Dedifferentiated amniotic fluid mesenchymal stem cell (primary cell): ENCODE data around the gene PDXDC1.
A peak's percentile ranks its signal among the peaks of the same experiment; 100 is the strongest.
"Not testable (repeated sequence)": the region's sequence is repeated elsewhere in the genome, so short reads cannot be mapped to it uniquely, and the experiment has no call there.

Source experiments
- DNase-seq: peaks from one replicate; pipeline ENCODE4 v3.0.0-alpha.2; 2016; ENCODE audit errors: extremely low spot score

The PDXDC1 gene

GRCh38 chr16:14974656-14975417 is at the start of gene PDXDC1:
PDXDC1 (plus strand) TSS chr16:14975026; CDS start chr16:14975200, 174 bp downstream.
- peak; percentile 77 for DNase-seq

DNA sequence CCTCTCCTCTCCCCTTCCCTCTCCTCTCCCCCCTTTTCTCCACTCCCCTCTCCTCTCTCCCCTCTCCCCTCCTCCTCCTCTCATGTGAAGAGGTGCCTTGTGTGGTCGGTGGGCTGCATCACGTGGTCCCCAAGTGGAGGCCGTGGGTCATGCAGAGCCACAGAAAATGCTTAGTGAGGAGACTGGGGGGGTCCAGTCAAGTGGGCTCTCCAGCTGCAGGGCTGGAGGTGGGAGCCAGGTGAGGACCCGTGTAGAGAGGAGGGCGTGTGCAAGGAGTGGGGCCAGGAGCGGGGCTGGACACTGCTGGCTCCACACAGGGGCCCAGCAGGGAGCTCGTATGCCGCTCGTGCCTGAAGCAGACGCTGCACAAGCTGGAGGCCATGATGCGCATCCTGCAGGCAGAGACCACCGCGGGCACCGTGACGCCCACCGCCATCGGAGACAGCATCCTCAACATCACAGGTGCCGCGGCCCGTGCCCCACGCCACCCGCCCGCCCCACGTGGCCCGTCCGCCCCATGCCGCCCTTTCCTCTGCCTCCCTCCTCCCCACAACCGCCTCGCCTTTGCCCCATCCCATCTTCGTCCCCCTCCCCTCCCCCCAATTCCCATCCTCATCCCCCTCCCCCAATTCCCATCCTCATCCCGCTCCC is 46.6 kb upstream of the PDXDC1 start:
- not testable (repeated sequence) for DNase-seq

GRCh38 chr16:14929176-14929575 is 45.6 kb upstream of the PDXDC1 start:
- DNase-seq, result not testable (repeated sequence)

GRCh38 chr16:14930246-14930645 is 44.6 kb upstream of the PDXDC1 start:
- DNase-seq, result not testable (repeated sequence)

- DNase-seq, result not testable (repeated sequence)
Observed at GRCh38 chr16:14930971-14931370, 43.9 kb upstream of the PDXDC1 start.

GRCh38 chr16:14932581-14933375 is 42.0 kb upstream of the PDXDC1 start:
- not testable (repeated sequence) for DNase-seq

DNA sequence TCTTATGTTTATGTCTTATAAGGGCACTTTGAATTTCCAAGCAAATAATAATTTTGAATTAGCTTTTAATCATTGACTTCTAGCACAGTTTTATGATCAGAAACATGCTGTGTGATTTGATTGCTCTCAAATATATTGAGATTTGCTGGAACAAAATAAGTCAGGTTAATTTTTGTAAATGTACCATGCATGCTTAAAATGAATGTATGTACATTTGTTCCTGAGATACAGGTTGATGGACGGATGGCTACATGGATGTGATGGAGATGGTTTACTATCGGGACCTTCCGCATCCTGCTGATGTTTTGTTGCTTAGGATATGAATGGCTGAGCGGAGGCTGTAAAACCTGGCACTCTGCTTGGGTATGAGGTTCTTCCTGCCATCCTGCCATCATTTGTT is 37.7 kb upstream of the PDXDC1 start, which contains the start of gene NPIPA1:
Gene NPIPA1, plus strand, starts transcription at position 301 of the 400 bp plus-strand sequence. Its CDS starts 0 bp downstream, at position 301.
- DNase-seq, result not testable (repeated sequence)

- DNase-seq, result not testable (repeated sequence)
Observed at GRCh38 chr16:14937994-14938393, 36.8 kb upstream of the PDXDC1 start.

DNA sequence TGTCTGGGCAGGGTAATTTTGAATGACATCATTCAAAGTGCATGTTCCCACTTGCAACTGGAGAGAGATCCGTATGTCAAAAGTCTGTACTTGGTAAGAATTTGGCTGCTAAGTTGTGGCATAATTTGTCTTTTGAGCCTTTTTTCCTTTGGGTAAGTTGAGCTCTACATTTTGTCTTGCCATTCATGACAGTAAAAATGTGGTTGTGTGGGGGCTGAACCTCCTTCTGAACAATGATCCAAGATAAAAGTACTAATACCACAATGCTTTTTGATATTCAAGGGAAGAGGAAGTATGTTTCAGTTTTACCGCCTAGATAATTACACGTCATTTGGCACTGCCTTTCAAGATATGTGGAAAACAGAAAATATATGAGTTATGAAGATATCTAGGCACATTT is 32.1 kb upstream of the PDXDC1 start:
- DNase-seq, result not testable (repeated sequence)

DNA sequence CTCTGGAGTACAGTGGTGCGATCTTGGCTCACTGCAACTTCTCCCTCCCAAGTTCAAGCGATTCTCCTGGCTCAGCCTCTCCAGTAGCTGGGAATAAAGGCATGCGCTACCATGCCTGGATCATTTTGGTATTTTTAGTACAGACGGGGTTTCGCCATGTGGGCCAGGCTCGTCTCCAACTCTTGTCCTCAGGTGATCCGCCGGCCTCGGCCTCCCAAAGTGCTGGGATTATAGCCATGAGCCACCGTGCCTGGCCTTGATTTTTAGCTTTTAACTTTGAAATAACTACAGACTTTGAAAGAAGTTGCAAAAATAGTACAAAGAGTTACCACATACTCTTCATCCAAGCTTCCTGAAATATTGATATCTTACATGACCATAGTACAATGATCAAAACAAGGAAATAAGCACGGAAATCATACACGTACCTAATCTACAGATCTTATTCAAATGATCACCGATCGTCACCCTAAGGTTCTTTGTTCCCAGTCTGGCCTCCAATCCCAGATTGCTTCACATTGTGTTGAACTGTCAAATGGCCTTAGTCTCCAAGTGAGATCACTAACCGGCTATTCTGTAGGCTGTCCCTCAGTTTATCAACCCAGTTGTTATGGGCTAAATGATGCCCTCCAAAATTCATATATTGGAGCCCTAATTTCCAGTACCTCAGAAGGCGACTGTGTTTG is 19.1 kb upstream of the PDXDC1 start:
- DNase-seq, result no peak

DNA sequence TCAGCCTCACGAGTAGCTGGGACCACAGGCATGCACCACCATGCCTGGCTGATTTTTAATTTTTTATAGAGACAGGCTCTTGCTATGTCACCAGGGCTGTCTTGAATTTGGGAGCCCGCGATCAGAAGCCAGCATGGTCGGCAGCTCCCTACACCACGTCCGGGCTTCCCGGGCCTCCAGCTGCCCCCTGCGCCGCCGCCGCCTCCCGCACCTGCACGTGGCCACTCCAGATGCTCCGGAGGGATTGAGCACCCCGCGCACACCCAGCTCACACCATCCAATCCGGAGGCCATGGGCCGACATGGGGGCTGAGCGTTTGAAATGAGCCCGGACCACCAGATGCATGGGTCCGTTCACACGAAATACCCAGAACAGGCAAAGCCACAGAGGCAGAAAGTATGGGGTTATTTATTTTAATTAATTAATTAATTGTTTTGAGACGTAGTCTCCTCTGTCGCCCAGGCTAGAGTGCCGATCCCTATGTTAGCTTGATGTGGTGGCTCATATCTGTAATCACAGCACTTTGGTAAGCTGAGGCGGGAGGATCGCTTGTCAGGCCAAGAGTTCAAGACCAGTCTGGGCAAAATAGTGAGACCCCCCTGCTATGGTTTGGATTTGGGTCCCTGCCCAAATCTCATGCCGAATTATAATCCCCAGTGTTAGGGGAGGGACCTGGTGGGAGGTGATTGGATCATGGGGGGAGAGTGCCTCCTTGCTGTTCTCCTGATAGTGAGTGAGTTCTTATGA is 17.1 kb upstream of the PDXDC1 start:
- DNase-seq, result no peak

- DNase-seq, result no peak
Observed at GRCh38 chr16:14958323-14958600, 16.6 kb upstream of the PDXDC1 start.

DNA sequence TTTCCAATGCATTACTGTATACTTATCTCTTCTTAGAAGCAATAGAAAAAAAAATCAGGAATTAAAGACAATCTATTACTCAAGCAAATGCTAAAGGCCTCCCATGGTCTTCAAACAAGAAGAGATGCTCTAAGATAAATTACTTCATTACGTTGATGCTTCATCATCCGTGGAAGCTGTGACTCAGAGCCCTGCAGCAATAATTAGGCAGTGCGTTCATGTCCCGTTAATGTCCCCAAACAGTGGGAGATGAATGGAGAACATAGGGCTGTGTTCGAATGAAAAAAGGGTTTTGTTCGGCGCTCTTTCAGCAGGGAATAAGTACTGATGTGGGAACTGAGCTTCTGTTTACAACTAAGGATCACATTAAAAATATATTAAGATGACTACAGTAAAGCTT is 15.9 kb upstream of the PDXDC1 start:
- no peak for DNase-seq

DNA sequence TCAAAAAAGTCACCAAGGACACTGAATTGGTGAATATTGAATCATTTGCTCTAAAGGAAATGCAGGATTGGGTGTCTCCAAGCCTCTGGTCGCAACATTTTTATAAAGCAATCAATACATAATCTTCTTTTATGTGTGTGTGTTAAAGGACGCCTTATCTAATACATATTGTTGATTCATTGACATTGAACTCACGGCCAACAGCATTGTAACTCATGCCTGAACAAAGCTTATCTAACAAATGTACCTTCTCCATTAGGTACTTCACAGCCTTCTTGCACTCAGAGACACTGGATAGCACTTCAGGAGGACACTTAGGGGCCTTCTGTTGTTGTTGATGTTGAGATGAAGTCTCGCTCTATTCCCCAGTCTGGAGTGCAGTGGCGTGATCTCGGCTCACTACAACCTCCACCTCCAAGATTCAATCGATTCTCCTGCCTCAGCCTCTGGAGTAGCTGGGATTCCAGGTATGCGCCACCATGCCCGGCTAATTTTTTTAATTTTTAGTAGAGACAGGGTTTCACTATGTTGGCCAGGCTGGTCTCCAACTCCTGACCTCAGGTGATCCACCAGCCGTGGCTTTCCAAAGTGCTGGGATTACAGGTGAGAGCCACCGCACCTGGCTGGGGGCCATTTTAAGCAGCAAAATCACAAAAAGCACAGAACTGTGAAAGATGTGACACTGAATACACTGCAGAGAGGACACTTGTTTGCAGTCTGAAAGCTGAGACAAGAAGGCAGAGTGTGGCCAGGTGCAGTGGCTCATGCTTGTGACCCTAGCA is 13.2 kb upstream of the PDXDC1 start:
- DNase-seq, result no peak

DNA sequence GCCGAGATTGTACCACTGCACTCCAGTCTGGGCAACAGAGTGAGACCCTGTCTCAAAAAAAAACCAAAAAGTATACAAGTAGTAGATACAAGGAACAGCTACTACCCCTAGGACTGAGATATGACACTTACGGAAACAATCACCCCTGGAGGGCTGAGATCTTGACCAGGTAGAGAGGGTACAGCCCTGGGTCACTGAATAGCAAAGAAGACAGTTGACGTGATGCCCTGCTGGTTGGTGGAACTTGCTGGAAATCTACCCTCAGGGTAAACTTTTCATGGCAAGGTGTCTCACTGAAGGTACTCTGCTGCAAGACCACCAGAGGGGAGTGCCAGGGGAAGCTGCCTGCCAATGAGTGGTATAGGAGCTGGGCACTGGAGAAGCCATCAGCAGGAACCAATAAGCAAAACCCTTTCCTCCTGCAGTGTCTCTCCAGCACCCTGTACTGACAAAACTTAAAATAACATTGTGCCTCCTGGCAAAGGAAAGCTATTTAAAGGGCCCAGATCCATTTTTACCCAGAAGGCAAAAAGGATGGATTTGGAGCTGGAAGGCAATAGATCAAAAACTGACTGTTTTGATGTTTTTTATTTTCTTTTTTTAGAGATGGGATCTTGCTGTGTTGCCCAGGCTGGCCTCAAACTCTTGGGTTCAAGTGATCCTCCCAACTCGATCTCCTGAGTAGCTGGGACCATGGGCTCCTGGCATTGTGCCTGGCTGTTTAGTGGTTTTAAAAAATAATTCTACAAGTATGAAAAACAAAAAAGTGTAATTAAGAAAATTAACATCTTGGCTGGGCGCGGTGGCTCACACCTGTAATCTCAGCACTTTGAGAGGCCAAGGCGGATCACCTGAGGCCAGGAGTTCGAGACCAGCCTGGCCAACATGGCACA is 11.3 kb upstream of the PDXDC1 start:
- no peak for DNase-seq

DNA sequence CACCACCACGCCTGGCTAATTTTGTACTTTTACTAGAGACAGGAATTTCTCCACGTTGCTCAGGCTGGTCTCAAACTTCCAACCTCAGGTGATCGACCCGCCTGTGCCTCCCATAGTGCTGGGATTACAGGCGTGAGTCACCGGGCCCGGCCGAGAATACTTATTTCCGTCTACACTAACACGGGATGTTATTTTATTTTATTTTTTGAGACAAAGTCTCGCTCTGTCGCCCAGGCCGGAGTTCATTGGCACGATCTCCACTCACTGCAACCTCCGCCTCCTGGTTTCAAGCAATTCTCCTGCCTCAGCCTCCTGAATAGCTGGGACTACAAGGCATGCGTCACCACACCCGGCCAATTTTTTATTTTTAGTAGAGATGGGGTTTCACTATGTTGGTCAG is 9.5 kb upstream of the PDXDC1 start:
- DNase-seq, result no peak

- DNase-seq, result not testable (repeated sequence)
Observed at GRCh38 chr16:14969795-14970194, 5.0 kb upstream of the PDXDC1 start.

DNA sequence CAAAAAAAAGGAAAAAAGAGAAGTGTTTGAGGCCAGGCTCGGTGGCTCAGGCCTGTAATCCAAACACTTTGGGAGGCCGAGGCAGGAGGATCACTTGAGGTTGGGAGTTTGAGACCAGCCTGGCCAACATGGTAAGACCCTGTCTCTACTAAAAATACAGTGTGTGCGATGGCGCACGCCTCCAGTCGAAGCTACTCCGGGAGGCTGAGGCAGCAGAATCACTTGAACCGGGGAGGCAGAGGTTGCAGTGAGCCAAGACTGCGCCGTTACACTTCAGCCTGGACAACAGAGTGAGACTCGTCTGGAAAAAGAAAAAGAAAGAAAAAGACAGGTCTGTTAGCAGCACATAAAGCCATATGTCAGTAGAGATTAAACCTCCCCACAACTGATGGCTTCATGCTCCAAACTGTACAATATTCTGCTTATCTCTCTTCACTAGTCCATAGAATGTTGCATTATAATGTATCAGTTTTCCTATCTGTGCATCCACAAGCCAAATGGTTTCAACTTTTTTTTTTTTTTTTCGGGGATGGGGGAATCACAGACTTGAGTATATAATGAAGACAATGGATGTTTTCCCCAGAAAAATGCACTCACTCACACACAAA is 3.1 kb upstream of the PDXDC1 start:
- DNase-seq, result not testable (repeated sequence)

GRCh38 chr16:14973785-14974322 is 972 bp upstream of the PDXDC1 start:
- DNase-seq, result not testable (repeated sequence)
